Tibial nerve (tissue), 4 donors: Measurements from ENCODE around the gene LRRTM3. TPM values are rescaled to one million over a fixed set of nuclear protein-coding genes. Genes with fewer than 3 reads are reported as not detected.

ENCODE experiments used
- DNase-seq, 2 donors: peaks; one replicate each; pipeline ENCODE4 v3.0.0-alpha.2; 2019; ENCODE audit warnings: low spot score in 2 of 2
- H3K27ac ChIP-seq, 4 donors: fragments of 200-600 bp; sonication (generic) in 3 of 4; one replicate each; pipeline ENCODE4 v1.5.1; 2017 to 2019; ENCODE audit warnings: mild to moderate bottlenecking in 1 of 4
- H3K27me3 ChIP-seq, 2 donors: fragments of 200-600 bp; sonication (generic) in 1 of 2; one replicate each; pipeline versions ENCODE4 v1.5.1 to v1.6.0; 2017 to 2019
- H3K36me3 ChIP-seq, 3 donors: fragments of 200-600 bp; sonication (generic); one replicate each; pipeline ENCODE4 v1.5.1; 2018 to 2019
- H3K4me1 ChIP-seq, 4 donors: fragments of 200-600 bp; sonication (generic) in 3 of 4; one replicate each; pipeline ENCODE4 v1.5.1; 2017 to 2019
- H3K4me3 ChIP-seq, 4 donors: fragments of 200-600 bp; sonication (generic) in 3 of 4; one replicate each; pipeline ENCODE4 v1.5.1; 2017 to 2019; ENCODE audit warnings: mild to moderate bottlenecking in 1 of 4, moderate library complexity in 1 of 4
- H3K9me3 ChIP-seq, 4 donors: fragments of 200-600 bp; sonication (generic) in 3 of 4; one replicate each; pipeline ENCODE4 v1.5.1; 2017 to 2019
- CTCF ChIP-seq, 5 experiments: fragments of 200-600 bp in 3 of 5; fragments of 450-650 bp in 2 of 5; sonication (generic) in 3 of 5; IDR thresholded peaks; one replicate each; pipeline ENCODE4 v1.5.1; 2016 to 2019; ENCODE audit warnings: antibody characterized with exemption in 5 of 5, mild to moderate bottlenecking in 3 of 5, moderate library complexity in 2 of 5
- EP300 ChIP-seq, 2 donors: sonication (generic); formaldehyde crosslinking; IDR thresholded peaks; one replicate each; pipeline ENCODE4 v1.6.1; 2017; ENCODE audit warnings: antibody characterized with exemption in 2 of 2, mild to moderate bottlenecking in 1 of 2
- POLR2A ChIP-seq, 2 donors: fragments of 450-650 bp; IDR thresholded peaks; one replicate each; pipeline ENCODE4 v1.6.1; 2017; ENCODE audit warnings: antibody characterized with exemption in 2 of 2, mild to moderate bottlenecking in 2 of 2, moderate library complexity in 2 of 2
- WGBS, 2 donors: methylation state at CpG; one replicate each; pipeline ENCODE4 v1.1.5; 2018; 5-methylcytosine and 5-hydroxymethylcytosine counted together
- total RNA-seq, 4 donors: library from RNA; depleted of rRNA; stranded (reverse); fragments of >200 nt; gene quantifications; one replicate each; pipeline ENCODE4 v1.1.0, GENCODE V29; 2016

The LRRTM3 gene
- under 1 TPM in 1 of 4 donors, not detected in 3; 0.42 TPM for total RNA-seq

- 4 to 5% methylated on average over 16 of the region's 16 CpGs for WGBS, 2 donors
- H3K4me3 ChIP-seq: peak within 1 kb of the TSS in 1 of 4 donors; percentile 40
- peak in 1 of 2 donors; percentile 9 for TF ChIP-seq EP300 (IDR thresholded peaks at IDR 0.05)
- no peak for TF ChIP-seq POLR2A (IDR thresholded peaks at IDR 0.05)
- TF ChIP-seq CTCF (IDR thresholded peaks at IDR 0.05): peak; percentile 53 to 72 (median 69)
- peak in 1 of 2 donors; percentile 56 for DNase-seq
- H3K36me3 ChIP-seq: no peaks in the 10 kb centered on the region
- H3K9me3 ChIP-seq: no peaks in the 10 kb centered on the region
- peaks cover 0 to 31% of the 10 kb centered on the region in 2 donors for H3K27me3 ChIP-seq
- H3K4me1 ChIP-seq: peaks cover 0 to 25% (median 0%) of the 10 kb centered on the region in 4 donors
- H3K27ac ChIP-seq: no peak within 1 kb of the TSS
Measured at GRCh38 chr10:66925896-66926715, at the start of gene LRRTM3. Gene LRRTM3 (plus strand): TSS chr10:66926036.

- no peak overlapping the region for H3K27ac ChIP-seq
Measured at GRCh38 chr10:66877361-66877760, 48.5 kb upstream of the LRRTM3 start.

GRCh38 chr10:66880292-66880691 is 45.5 kb upstream of the LRRTM3 start:
- TF ChIP-seq POLR2A (IDR thresholded peaks at IDR 0.05) (no peak), CTCF (IDR thresholded peaks at IDR 0.05) (no peak), EP300 (IDR thresholded peaks at IDR 0.05) (no peak)
- Histone ChIP-seq H3K4me1 (no peaks in the 10 kb centered on the region), H3K9me3 (no peaks in the 10 kb centered on the region), H3K4me3 (no peak overlapping the region), H3K27ac (no peak overlapping the region), H3K27me3 (no peaks in the 10 kb centered on the region), H3K36me3 (no peaks in the 10 kb centered on the region)
- no peak for DNase-seq
- WGBS, 2 donors: 43 to 48% methylated on average over 1 of the region's 1 CpG

More at GRCh38 chr10:66877361-66877760, 48.5 kb upstream of the LRRTM3 start:
- TF ChIP-seq POLR2A (IDR thresholded peaks at IDR 0.05) (no peak), CTCF (IDR thresholded peaks at IDR 0.05) (no peak)
- Histone ChIP-seq H3K4me1 (no peaks in the 10 kb centered on the region), H3K27me3 (no peaks in the 10 kb centered on the region), H3K9me3 (no peaks in the 10 kb centered on the region), H3K36me3 (no peaks in the 10 kb centered on the region), H3K4me3 (no peak overlapping the region)
- WGBS, 2 donors: 75 to 78% methylated on average over 2 of the region's 2 CpGs
- no peak for DNase-seq

- TF ChIP-seq EP300 (IDR thresholded peaks at IDR 0.05) (no peak), POLR2A (IDR thresholded peaks at IDR 0.05) (no peak), CTCF (IDR thresholded peaks at IDR 0.05) (no peak)
- WGBS, 2 donors: 95 to 97% methylated on average over 2 of the region's 2 CpGs
Measured at GRCh38 chr10:66880826-66881225, 45.0 kb upstream of the LRRTM3 start.

GRCh38 chr10:66881814-66882213 is 44.0 kb upstream of the LRRTM3 start:
- no peaks in the 10 kb centered on the region for H3K27me3 ChIP-seq
- no peak overlapping the region for H3K4me3 ChIP-seq
- no peaks in the 10 kb centered on the region for H3K4me1 ChIP-seq
- H3K9me3 ChIP-seq: no peaks in the 10 kb centered on the region
- H3K36me3 ChIP-seq: no peaks in the 10 kb centered on the region
- no peak for DNase-seq
- H3K27ac ChIP-seq: no peak overlapping the region
- 78 to 83% methylated on average over 3 of the region's 3 CpGs for WGBS, 2 donors
- TF ChIP-seq POLR2A (IDR thresholded peaks at IDR 0.05): no peak
- no peak for TF ChIP-seq EP300 (IDR thresholded peaks at IDR 0.05)
- no peak for TF ChIP-seq CTCF (IDR thresholded peaks at IDR 0.05)

More at GRCh38 chr10:66880826-66881225, 45.0 kb upstream of the LRRTM3 start:
- Histone ChIP-seq H3K27me3 (no peaks in the 10 kb centered on the region), H3K36me3 (no peaks in the 10 kb centered on the region), H3K27ac (no peak overlapping the region), H3K4me3 (no peak overlapping the region), H3K9me3 (no peaks in the 10 kb centered on the region), H3K4me1 (no peaks in the 10 kb centered on the region)
- no peak for DNase-seq
